Bronchial epithelial cell (primary cell): ENCODE measurements around the gene PXMP2. TPM values are rescaled to one million over a fixed set of nuclear protein-coding genes. Genes with fewer than 3 reads are reported as not detected.

ENCODE experiments used
- DNase-seq: peaks from one replicate; pipeline ENCODE4 v3.0.0-alpha.2; 2010; ENCODE audit warnings: low read depth
- FAIRE-seq: peaks from 2 replicates; lab custom pipeline; 2011; peaks lifted over from hg19 to GRCh38; lab: Jason Lieb, UNC
- H3K27me3 ChIP-seq: 2 replicates; pipeline ENCODE4 v1.5.1; 2011; ENCODE audit warnings: low read length; ENCODE audit not compliant: control insufficient read depth, insufficient read depth
- H3K36me3 ChIP-seq: 2 replicates; pipeline ENCODE4 v1.5.1; 2011; ENCODE audit warnings: low read length; ENCODE audit not compliant: control insufficient read depth, insufficient read depth
- H3K4me3 ChIP-seq: 2 replicates; pipeline ENCODE4 v1.5.1; 2011; ENCODE audit warnings: mild to moderate bottlenecking, low read depth, low read length, control low read depth
- total RNA-seq: library from RNA; depleted of rRNA; stranded (reverse); fragments of >200 nt; gene quantifications from 2 replicates; pipeline ENCODE4 v1.2.1, GENCODE V29; 2014
- TF ChIP-seq, protein P1 (sequence below): IDR thresholded peaks from 2 replicates; pipeline ENCODE4 v1.5.1; 2011; ENCODE audit warnings: mild to moderate bottlenecking, moderate library complexity, low read length, control low read depth, inconsistent platforms; ENCODE audit not compliant: insufficient read depth, severe bottlenecking

Gene PXMP2
- total RNA-seq, 1 donor from 2014 or later: 12.9 TPM

GRCh38 chr12:132715874-132716273 is 28.5 kb downstream of the PXMP2 start:
- TF ChIP-seq, protein P1, sequence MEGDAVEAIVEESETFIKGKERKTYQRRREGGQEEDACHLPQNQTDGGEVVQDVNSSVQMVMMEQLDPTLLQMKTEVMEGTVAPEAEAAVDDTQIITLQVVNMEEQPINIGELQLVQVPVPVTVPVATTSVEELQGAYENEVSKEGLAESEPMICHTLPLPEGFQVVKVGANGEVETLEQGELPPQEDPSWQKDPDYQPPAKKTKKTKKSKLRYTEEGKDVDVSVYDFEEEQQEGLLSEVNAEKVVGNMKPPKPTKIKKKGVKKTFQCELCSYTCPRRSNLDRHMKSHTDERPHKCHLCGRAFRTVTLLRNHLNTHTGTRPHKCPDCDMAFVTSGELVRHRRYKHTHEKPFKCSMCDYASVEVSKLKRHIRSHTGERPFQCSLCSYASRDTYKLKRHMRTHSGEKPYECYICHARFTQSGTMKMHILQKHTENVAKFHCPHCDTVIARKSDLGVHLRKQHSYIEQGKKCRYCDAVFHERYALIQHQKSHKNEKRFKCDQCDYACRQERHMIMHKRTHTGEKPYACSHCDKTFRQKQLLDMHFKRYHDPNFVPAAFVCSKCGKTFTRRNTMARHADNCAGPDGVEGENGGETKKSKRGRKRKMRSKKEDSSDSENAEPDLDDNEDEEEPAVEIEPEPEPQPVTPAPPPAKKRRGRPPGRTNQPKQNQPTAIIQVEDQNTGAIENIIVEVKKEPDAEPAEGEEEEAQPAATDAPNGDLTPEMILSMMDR: no peak
- no peak overlapping the region for H3K4me3 ChIP-seq
- no peak for DNase-seq
- H3K27me3 ChIP-seq: no peaks in the 10 kb centered on the region
- FAIRE-seq: no peak
- H3K36me3 ChIP-seq: peaks cover 16% of the 10 kb centered on the region

GRCh38 chr12:132716356-132716755 is 29.0 kb downstream of the PXMP2 start:
- no peaks in the 10 kb centered on the region for H3K27me3 ChIP-seq
- H3K4me3 ChIP-seq: no peak overlapping the region
- FAIRE-seq (no peak), DNase-seq (no peak)
- peaks cover 17% of the 10 kb centered on the region for H3K36me3 ChIP-seq
- TF ChIP-seq, protein P1: no peak

GRCh38 chr12:132717011-132717410 is 29.6 kb downstream of the PXMP2 start:
- Histone ChIP-seq H3K36me3 (peaks cover 17% of the 10 kb centered on the region), H3K27me3 (no peaks in the 10 kb centered on the region), H3K4me3 (no peak overlapping the region)
- DNase-seq (no peak), FAIRE-seq (no peak)
- TF ChIP-seq, protein P1: no peak

DNA sequence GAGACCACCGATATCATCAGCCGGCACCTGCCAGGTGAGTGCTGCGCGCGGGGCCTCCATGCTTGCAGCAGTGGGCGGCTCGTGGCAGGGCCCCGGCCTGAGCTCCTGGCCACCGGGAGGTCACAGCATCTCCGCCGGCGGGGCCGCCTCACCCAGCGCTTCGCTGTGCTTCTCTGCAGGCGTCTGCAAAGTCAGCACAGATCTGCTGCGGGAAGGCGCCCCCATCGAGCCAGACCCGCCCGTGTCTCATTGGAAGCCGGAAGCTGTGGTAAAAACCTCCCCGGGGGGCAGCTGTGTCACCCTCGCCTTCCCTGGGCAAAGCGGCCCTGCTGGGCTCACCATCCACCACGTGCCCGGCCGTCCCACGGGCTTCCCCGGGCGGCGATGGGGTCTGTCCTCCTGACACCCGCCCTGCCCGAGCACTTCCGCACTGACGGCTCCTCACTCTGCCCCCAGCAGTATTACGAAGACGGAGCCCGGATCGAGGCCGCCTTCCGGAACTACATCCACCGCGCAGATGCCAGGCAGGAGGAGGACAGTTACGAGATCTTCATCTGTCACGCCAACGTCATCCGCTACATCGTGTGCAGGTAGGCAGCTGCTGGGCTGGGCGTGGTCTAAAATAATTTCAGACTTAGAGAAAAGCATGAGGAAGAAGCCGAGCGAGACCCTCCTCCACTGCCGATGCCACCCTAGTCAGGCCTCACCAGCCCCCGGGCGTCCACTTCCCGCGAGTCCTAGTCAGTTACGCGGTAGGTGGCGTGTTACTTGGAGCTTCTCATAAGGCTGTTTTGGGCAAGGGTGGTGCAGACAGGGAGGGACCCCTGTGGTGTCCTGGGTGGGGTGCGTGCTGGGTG is 30.4 kb downstream of the PXMP2 start:
- DNase-seq (no peak), FAIRE-seq (no peak)
- peaks cover 17% of the 10 kb centered on the region for H3K36me3 ChIP-seq

DNA sequence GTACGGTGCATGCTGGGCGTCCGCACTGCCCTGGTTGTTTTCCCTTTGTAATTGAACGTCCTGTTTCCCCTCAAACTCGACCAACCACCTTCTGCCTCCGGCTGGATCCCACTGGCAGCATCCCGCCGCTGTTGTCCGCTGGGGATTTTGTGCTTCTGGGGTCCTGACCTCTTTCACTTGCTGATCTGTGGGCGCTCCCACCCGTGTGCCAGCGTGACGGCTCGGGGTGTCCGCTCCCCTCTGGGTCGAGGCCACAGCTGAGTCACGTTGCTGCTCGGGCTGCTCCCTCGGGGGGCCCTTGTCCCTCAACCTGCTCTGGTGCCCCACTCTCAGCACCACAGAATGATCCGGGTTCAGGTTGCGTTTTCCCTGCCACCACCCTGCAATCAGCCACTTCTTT is 31.3 kb downstream of the PXMP2 start:
- no peak overlapping the region for H3K4me3 ChIP-seq
- TF ChIP-seq, protein P1: no peak
- peaks cover 24% of the 10 kb centered on the region for H3K36me3 ChIP-seq
- FAIRE-seq (no peak), DNase-seq (no peak)
- no peaks in the 10 kb centered on the region for H3K27me3 ChIP-seq

More for the DNA sequence above, 30.4 kb downstream of the PXMP2 start:
- no peak overlapping the region for H3K4me3 ChIP-seq
- no peaks in the 10 kb centered on the region for H3K27me3 ChIP-seq
- TF ChIP-seq, protein P1: no peak
